ES-I3 (cell line): ENCODE results near the gene PIP5K1C.
"Not testable (repeated sequence)": the region's sequence is repeated elsewhere in the genome, so short reads cannot be mapped to it uniquely, and the experiment has no call there.

Experiments
- H3K36me3 ChIP-seq: 2 replicates; pipeline ENCODE4 v1.6.1; 2013; ENCODE audit warnings: mild to moderate bottlenecking, low read length, control low read depth, moderate library complexity; ENCODE audit not compliant: insufficient read depth
- H3K4me1 ChIP-seq: 2 replicates; pipeline ENCODE4 v1.6.1; 2013; ENCODE audit warnings: mild to moderate bottlenecking, control low read depth, low read length; ENCODE audit not compliant: insufficient read depth
- H3K9ac ChIP-seq: 2 replicates; pipeline ENCODE4 v1.6.1; 2013; ENCODE audit warnings: low read depth, mild to moderate bottlenecking, low read length, moderate library complexity
- H3K9me3 ChIP-seq: 2 replicates; pipeline ENCODE4 v1.6.1; 2013; ENCODE audit warnings: mild to moderate bottlenecking, low read length, moderate library complexity; ENCODE audit not compliant: control insufficient read depth, insufficient read depth

The PIP5K1C gene

GRCh38 chr19:3585301-3586126 is 114.8 kb downstream of the PIP5K1C start, which contains the start of gene GIPC3:
Gene GIPC3 (plus strand): TSS chr19:3585478. CDS start chr19:3585598, 120 bp downstream.
- H3K4me1 ChIP-seq = no peaks in the 10 kb centered on the region; the same call in 1 of the 2 replicates
- no peaks in the 10 kb centered on the region for H3K9me3 ChIP-seq
- peak within 1 kb of the TSS; percentile 54; the same call in 1 of the 2 replicates for H3K9ac ChIP-seq
- H3K36me3 ChIP-seq = no peaks in the 10 kb centered on the region

DNA sequence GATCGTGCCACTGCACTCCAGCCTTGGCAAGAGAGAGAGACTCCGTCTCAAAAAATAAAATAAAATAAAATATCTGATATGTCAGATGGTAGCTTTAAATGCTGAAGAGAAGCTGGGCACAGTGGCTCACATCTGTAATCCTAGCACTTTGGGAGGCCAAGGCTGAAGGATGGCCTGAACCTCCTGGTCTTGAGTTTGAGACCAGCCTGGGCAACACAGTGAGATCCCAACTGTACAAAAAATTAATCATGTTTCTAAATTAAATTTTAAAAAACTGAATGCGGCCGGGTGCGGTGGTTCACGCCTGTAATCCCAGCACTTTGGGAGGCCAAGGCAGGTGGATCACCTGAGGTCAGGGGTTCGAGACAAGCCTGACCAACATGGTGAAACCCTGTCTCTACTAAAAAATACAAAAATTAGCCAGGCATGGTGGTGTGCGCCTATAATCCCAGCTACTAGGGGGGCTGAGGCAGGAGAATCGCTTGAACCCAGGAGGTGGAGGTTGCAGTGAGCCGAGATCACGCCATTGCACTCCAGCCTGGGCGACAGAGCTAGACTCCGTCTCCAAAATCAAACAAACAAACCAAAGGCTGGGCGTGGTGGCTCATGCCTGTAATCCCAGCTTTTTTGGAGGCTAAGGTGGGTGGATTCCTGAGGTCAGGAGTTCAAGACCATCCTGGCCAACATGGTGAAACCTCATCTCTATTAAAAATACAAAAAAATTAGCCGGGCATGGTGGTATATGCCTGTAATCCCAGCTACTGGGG is 116.0 kb downstream of the PIP5K1C start:
- not testable (repeated sequence) for H3K9ac ChIP-seq, H3K4me1 ChIP-seq, H3K36me3 ChIP-seq, H3K9me3 ChIP-seq

- H3K9ac ChIP-seq, H3K36me3 ChIP-seq, H3K4me1 ChIP-seq, H3K9me3 ChIP-seq: not testable (repeated sequence)
These were observed 118.5 kb downstream of the PIP5K1C start for GRCh38 chr19:3581792-3582191.
